Ascending aorta (tissue), 2 donors: ENCODE data around the gene COMMD1. TPM values are rescaled to one million over a fixed set of nuclear protein-coding genes. Genes with fewer than 3 reads are reported as not detected.

Source experiments
- DNase-seq, 2 donors: peaks; one replicate each; pipeline ENCODE4 v3.0.0-alpha.2; 2019; ENCODE audit warnings: low spot score in 2 of 2
- H3K27ac ChIP-seq, 2 donors: fragments of 200-600 bp; sonication (generic); one replicate each; pipeline ENCODE4 v1.5.1; 2016 to 2017; ENCODE audit warnings: mild to moderate bottlenecking in 1 of 2
- H3K27me3 ChIP-seq: fragments of 200-600 bp; sonication (generic); one replicate; pipeline ENCODE4 v1.5.1; 2017
- H3K36me3 ChIP-seq, 2 donors: fragments of 200-600 bp; sonication (generic); one replicate each; pipeline ENCODE4 v1.5.1; 2016
- H3K4me1 ChIP-seq, 2 donors: fragments of 200-600 bp; sonication (generic); one replicate each; pipeline ENCODE4 v1.5.1; 2016 to 2017; ENCODE audit warnings: mild to moderate bottlenecking in 1 of 2
- H3K4me3 ChIP-seq, 2 donors: fragments of 200-600 bp; sonication (generic); one replicate each; pipeline ENCODE4 v1.5.1; 2016 to 2017; ENCODE audit warnings: mild to moderate bottlenecking in 1 of 2
- H3K9me3 ChIP-seq, 2 donors: fragments of 200-600 bp; sonication (generic); one replicate each; pipeline ENCODE4 v1.5.1; 2016
- intact Hi-C: fragments of 100-400 bp; cut with DNase I; formaldehyde crosslinking; loops from one replicate; pipeline ENCODE4 v1.15.1; 2023
- total RNA-seq: library from RNA; depleted of rRNA; stranded (reverse); fragments of >200 nt; gene quantifications from one replicate; pipeline ENCODE4 v1.1.0, GENCODE V29; 2016
- TF ChIP-seq, protein P1 (sequence below), 3 experiments: fragments of 200-600 bp in 2 of 3; fragments of 450-650 bp in 1 of 3; sonication (generic) in 2 of 3; IDR thresholded peaks; one replicate each; pipeline ENCODE4 v1.5.1; 2016 to 2019; ENCODE audit warnings: antibody characterized with exemption in 3 of 3, mild to moderate bottlenecking in 1 of 3, moderate library complexity in 1 of 3

COMMD1 gene
- total RNA-seq, 1 donor from 2014 or later = 31.8 TPM

DNA sequence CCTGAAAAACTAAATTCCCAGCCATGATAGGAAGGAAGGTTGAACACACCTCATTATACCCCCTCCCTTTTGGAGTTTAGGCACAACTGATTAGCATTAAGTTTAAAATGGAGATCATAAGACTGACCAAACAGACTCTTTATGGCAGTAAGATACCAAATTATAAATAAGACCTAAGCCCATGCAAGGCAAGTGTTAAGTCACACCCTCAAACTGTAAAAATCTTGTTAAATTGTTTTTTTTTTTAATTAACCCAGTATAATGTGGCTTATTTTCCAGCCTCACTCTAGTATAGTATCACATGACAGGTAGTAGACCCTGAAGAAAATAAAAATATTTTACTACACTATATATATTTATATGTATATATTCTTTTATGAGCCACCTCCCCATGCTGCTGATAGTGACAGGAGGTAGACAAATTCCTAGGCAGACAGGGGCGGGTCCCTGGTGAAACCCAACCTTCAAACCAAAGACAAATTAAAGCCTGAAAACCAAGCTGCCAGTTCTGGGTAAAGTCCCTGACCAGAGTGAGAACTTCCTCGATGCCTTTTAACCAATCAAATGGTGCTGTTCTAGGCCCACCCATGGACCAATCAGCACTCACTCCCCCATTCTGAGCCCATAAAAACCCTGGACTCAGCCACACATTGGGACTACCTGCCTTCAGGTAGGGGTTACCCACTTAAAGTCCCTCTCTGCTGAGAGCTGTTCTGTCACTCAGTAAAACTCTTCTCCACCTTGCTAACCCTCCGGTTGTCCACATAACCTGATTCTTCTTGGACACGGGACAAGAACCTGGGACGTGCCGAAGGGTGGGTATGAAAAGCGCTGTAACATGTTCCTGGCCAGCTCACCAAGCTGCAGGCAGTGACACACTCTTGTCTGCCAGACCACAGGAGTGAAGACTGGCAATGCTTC is 166.5 kb downstream of the COMMD1 start:
- TF ChIP-seq, protein P1, sequence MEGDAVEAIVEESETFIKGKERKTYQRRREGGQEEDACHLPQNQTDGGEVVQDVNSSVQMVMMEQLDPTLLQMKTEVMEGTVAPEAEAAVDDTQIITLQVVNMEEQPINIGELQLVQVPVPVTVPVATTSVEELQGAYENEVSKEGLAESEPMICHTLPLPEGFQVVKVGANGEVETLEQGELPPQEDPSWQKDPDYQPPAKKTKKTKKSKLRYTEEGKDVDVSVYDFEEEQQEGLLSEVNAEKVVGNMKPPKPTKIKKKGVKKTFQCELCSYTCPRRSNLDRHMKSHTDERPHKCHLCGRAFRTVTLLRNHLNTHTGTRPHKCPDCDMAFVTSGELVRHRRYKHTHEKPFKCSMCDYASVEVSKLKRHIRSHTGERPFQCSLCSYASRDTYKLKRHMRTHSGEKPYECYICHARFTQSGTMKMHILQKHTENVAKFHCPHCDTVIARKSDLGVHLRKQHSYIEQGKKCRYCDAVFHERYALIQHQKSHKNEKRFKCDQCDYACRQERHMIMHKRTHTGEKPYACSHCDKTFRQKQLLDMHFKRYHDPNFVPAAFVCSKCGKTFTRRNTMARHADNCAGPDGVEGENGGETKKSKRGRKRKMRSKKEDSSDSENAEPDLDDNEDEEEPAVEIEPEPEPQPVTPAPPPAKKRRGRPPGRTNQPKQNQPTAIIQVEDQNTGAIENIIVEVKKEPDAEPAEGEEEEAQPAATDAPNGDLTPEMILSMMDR (IDR thresholded peaks at IDR 0.05) = no peak
- H3K4me3 ChIP-seq = no peak overlapping the region
- H3K36me3 ChIP-seq = no peaks in the 10 kb centered on the region
- no peaks in the 10 kb centered on the region for H3K9me3 ChIP-seq
- H3K4me1 ChIP-seq = peaks cover 0 to 7% of the 10 kb centered on the region in 2 donors
- no peaks in the 10 kb centered on the region for H3K27me3 ChIP-seq
- DNase-seq = no peak
- intact Hi-C loops = no loop called here
- H3K27ac ChIP-seq = no peak overlapping the region

DNA sequence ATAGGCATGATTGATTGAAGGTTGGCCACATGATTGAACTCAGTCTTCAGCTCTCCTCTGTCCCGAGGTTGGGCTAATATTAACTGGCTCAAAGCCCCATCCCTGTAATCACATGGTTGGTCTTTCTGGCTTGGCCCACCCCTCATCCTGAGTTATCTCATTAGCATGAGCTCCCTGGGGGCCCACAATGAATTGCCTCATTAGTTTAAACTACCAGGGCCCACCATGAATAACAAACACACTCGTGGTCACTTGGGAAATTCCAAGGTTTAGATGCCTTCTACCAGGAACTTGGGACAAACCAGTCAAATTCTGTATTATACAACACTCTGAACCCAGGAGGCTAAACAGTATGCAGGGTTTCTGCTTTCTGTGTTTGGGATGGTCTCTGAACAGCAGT is 168.8 kb downstream of the COMMD1 start:
- no peaks in the 10 kb centered on the region for H3K27me3 ChIP-seq
- intact Hi-C loops = no loop called here
- peaks cover 0 to 7% of the 10 kb centered on the region in 2 donors for H3K4me1 ChIP-seq
- no peaks in the 10 kb centered on the region for H3K9me3 ChIP-seq
- no peaks in the 10 kb centered on the region for H3K36me3 ChIP-seq
- no peak for DNase-seq
- H3K4me3 ChIP-seq = no peak overlapping the region
- TF ChIP-seq, protein P1 (IDR thresholded peaks at IDR 0.05) = no peak
- H3K27ac ChIP-seq = no peak overlapping the region

DNA sequence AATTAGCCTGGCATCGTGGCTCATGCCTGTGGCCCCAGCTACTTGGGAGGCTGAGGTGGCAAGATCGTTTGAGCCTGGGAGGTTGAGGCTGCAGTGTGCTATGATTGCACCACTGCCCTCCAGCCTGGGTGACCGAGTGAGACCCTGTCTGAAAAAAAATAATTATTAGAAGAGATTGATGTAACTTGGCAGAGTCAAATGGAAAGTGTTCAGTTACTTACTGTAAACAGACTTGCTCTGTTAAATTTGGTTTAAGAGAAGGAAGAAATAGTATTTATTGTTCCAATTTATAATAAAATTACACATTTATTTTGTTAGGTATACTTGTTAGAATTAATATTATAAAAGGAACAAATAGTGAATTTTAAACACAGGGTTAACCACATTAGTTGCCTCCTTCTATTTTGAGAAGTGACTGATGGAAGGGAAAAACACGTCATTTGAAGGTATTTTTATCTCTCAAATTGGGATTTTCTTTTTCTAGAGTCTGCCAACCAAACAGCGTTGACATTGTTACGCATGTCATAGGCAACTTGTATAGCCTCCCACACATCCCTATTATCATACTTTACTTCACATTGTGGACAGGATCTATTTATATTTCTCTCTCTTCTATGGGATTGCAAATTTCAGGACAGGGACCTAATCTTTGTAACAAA is 171.6 kb downstream of the COMMD1 start:
- Histone ChIP-seq H3K9me3 (no peaks in the 10 kb centered on the region), H3K4me3 (no peak overlapping the region), H3K27ac (peak overlapping the region in 1 of 2 donors; percentile 23), H3K4me1 (peaks cover 0 to 7% of the 10 kb centered on the region in 2 donors), H3K36me3 (no peaks in the 10 kb centered on the region), H3K27me3 (no peaks in the 10 kb centered on the region)
- intact Hi-C loops = loop anchor here (2.0 to 5.0 kb wide), 2 partner anchors 65 to 120 kb away; partner anchors contain the start of gene B3GNT2
- TF ChIP-seq, protein P1 (IDR thresholded peaks at IDR 0.05) = no peak
- no peak for DNase-seq

DNA sequence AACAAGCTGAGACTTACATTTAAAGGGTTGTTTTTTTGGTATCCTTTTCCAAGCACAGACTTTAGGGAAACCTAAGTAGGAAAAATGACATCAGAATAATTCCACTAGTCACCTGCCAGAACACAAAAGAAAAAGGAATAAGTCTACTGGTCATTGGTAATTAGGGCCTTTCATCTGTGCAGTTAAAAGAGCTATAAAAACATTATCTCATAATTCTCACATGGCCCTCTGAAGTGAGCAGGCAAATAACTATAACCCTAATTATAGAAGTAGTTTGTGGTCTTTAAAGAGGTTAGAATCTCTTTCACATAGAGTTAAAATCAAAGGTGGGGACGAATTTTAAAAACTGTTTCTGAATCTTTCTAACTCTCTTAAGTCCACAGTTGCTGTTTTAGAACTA is 179.3 kb downstream of the COMMD1 start:
- Histone ChIP-seq H3K36me3 (no peaks in the 10 kb centered on the region), H3K4me3 (no peak overlapping the region), H3K27me3 (no peaks in the 10 kb centered on the region), H3K9me3 (no peaks in the 10 kb centered on the region), H3K4me1 (no peaks in the 10 kb centered on the region), H3K27ac (no peak overlapping the region)
- TF ChIP-seq, protein P1 (IDR thresholded peaks at IDR 0.05) = no peak
- no peak for DNase-seq
- intact Hi-C loops = no loop called here

DNA sequence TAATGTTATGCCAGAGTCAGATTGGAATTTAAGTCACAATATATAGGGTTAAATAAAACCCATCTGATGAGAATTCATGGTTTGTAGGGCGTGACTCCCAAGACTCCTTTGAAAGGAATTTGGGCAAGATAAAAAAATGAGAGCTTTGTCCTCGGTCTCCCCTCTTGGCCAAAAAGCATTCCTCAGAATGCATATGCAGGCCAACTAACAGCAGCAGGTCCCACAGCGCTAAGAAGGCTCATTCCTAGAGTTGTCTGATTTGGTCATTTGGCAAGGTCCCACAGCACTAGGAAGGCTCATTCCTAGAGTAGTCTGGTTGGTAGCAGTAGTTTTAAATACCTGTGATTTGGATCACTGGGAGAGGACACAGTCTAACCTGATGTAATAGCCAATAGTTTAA is 184.2 kb downstream of the COMMD1 start:
- no peaks in the 10 kb centered on the region for H3K36me3 ChIP-seq
- DNase-seq = no peak
- no peak overlapping the region for H3K27ac ChIP-seq
- intact Hi-C loops = no loop called here
- TF ChIP-seq, protein P1 (IDR thresholded peaks at IDR 0.05) = no peak
- no peak overlapping the region for H3K4me3 ChIP-seq
- no peaks in the 10 kb centered on the region for H3K4me1 ChIP-seq
- no peaks in the 10 kb centered on the region for H3K9me3 ChIP-seq
- H3K27me3 ChIP-seq = no peaks in the 10 kb centered on the region
